HG03520 (cell line): ENCODE data around the gene SUN3.
"Not testable (repeated sequence)": the region's sequence is repeated elsewhere in the genome, so short reads cannot be mapped to it uniquely, and the experiment has no call there.

Source experiments
- ATAC-seq: cut with Tn5 transposase; IDR thresholded peaks from one replicate; pipeline ENCODE4 v1.9.1; 2021; ENCODE audit warnings: mild to moderate bottlenecking, moderate library complexity; ENCODE audit not compliant: unreplicated experiment

The SUN3 gene

DNA sequence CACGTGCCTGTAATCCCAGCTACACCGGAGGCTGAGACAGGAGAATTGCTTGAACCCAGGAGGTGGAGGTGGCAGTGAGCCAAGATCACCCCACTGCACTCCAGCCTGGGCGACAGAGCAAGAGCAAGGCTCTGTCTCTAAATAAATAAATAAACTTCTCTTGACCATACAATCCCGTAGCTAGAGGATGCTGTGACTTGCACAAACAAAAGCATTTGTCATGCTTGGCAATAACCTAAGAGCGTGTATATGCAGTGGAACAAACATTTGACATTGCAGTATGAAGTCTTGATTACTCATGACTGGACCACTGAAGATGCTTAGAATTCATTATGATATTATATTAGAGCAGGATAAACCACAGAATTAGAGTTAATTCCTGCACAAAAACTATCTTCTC lies 5.0 kb upstream of the SUN3 start:
- ATAC-seq, result no peak

- ATAC-seq, result no peak
Measured at GRCh38 chr7:48031111-48031510, 2.2 kb upstream of the SUN3 start.

DNA sequence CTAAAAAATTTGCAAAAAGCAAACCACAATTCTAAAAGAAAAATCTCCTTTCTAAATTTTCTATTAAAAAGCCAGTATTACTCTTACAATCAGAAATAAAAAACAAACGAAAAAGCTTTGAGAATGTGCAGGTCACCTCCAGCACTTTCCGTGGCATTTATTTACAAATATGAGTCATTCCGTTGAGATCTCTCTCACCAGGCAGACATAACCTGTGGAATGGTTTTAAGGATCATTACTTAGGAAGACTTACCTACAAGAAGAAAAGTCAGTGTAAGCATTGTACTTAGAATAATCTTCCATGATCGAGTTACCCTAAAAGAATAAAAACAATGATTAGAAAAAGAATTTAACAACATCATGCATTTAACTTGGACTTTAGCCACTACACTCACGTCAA lies 3.3 kb downstream of the SUN3 start:
- ATAC-seq, result no peak

DNA sequence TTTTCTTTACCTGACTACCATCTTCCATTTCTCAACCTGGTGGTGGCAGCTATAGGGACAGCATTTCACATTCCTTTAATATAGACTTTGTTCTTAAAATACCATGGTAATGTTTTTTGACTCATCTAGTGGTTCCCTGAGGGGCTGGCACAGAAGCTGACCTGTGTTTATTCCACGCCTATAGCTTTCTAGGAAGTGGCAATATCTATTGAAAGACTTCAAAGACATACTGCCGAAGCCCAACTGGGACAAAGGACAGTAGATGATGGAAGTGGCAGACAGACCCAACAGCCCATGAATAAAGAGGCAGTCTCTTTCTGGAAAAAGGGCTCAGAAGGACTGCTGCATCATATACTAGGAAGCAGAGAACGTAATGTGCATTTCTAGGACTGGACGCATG lies 11.2 kb downstream of the SUN3 start:
- ATAC-seq, result no peak

DNA sequence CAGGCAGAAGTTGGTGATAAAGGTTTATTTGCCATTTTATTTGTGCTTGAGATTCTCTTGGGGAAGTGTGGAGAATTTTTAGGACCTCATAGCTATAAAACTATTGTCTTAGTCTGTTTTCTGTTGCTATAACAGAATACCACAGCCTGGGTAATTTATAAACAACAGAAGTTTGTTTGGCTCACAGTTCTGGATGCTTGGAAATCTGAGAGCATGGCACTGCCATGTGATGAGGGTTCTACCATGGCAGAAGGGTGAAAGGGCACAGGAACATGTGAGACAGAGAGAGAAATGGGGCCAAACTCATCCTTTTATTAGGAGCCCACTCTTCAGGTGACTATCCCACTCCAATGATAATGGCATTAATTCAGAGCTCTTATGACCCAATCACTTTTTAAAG lies 12.3 kb downstream of the SUN3 start:
- no peak for ATAC-seq

DNA sequence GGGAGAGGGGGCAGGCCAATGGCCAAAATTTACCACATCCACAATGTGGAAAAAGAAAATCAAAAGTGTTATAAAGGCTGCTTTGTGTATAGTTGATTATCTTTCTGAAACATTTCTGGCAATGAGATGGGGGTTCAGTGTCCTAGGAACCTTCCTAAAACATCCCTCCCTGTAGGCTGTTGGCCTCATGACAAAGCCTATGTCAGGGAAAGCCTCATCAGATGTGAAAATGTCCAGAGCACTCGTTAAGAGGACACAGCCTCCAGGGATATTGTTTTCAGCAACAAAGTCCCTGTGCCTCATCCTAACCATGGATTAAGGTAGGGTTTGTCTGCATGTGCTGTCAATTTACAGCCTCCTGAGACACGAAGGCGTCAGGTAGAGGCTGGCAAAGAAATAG lies 17.0 kb downstream of the SUN3 start:
- no peak for ATAC-seq

- ATAC-seq, result no peak
Measured at GRCh38 chr7:48011323-48011722, 17.6 kb downstream of the SUN3 start.

DNA sequence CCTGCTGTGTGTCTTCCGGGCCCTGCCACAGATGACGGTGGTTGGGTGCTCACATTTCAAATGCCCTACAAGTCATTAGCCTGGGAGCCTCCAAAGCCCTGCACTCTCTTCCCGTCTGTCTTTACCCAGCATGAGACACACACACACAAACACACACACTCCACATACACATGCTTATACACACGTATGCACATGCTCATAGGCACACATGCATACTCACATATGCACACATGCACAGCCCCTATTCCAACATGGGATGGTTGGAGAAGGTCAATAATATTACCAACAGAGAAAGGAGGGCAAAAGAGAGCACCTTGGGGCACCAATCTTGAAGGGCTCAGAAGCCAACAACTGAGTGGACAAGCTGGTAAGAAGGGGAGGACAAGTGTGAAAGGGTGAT lies 19.0 kb downstream of the SUN3 start:
- no peak for ATAC-seq

GRCh38 chr7:48009257-48009656 lies 19.6 kb downstream of the SUN3 start:
- no peak for ATAC-seq

DNA sequence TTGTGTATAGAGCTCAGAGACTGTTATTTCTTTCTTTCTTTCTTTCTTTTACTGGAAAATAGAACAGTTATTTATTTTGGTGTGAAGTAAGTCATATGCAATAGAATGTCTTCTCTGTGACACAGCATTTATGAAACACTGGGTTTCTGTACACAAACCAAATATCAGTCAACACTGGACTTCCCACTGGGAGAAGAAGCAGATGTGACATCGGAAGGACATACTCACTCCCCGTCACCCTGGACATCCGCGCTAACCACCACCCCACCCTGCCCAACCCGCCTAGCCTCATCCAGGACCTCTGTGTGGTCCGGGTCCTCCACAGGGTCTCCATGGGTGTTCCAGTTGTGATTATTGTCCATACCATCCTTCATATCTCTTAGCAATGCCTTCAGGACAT lies 22.0 kb downstream of the SUN3 start:
- no peak for ATAC-seq

DNA sequence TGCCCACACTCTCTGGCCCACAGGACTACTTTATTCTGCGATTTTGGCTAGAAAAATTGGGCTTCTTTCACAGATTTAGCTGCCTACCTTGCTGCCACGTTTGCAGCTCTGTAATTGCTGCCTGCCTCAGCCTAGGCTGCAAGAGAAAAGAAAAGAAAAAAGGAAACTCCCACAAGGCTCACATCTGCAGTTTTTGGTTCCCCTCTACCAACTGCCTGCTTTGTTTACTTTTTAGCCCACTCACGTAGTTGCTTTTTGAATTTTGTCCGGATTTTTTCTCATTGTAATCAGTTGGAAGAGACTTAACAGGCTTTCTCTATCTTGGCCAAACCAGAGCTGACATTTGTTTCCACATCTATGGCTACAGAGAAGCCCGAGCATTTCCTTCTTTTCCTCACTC lies 24.3 kb downstream of the SUN3 start:
- ATAC-seq, result peak; percentile 73

GRCh38 chr7:48004032-48004431 lies 24.9 kb downstream of the SUN3 start:
- ATAC-seq, result no peak

DNA sequence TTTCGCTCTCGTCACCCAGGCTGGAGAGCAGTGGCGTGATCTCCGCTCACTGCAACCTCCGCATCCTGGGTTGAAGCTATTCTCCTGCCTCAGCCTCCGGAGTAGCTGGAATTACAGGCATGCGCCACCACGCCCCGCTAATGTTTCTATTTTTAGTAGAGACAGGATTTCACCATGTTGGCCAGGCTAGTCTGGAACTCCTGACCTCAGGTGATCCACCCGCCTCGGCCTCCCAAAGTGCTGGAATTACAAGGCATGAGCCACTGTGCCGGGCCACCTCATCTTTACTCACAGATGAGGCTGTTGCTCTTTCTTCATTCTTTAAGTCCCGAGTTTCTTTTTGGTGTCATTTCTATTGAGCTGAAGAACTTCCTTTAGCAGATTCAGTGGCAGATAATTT lies 28.7 kb downstream of the SUN3 start:
- not testable (repeated sequence) for ATAC-seq

DNA sequence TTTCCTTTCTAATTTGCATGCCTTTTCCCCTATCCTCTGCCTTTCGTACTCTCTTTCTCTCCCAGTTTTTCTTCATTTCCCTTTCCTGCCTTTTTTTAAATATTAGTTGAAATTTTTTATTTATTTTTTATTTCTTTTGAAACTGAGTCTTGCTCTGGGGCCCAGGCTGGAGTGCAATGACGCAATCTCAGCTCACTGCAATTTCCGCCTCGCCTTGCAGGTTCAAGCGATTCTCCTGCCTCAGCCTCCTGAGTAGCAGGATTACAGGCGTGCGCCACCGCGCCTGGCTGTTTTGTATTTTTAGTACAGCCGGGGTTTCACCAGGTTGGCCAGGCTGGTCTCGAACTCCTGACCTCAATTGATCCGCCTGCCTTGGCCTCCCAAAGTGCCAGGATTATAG lies 29.5 kb downstream of the SUN3 start:
- no peak for ATAC-seq

GRCh38 chr7:47992446-47992845 lies 36.5 kb downstream of the SUN3 start:
- no peak for ATAC-seq

DNA sequence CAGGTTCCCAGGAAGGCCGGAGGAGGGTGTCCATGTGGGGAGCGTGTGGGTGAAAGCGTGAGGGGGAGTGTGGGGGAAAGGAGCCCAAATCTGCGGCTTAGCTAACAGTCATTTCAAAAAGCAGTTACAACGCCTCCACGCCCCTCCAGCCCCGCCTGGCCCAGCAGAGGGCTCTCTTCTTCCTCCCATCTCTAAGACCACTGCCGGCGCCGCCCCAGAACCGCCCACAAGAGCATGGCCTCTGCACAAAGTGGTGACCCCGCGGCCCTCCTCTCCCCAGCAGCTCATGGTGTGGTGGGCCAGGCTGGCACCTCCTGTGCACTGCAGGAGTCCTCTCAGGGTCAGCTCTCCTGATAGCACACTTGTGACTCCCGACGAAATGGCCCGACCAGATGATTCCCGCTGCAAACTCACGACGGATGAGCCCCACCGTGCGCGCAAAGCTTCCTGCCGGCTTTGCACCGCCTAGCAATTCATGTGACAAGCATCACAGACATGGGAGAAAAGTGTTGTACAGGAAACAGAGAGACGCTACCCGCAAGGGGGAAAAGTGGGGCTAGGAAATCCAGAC lies 37.1 kb downstream of the SUN3 start:
- peak; percentile 99 for ATAC-seq

DNA sequence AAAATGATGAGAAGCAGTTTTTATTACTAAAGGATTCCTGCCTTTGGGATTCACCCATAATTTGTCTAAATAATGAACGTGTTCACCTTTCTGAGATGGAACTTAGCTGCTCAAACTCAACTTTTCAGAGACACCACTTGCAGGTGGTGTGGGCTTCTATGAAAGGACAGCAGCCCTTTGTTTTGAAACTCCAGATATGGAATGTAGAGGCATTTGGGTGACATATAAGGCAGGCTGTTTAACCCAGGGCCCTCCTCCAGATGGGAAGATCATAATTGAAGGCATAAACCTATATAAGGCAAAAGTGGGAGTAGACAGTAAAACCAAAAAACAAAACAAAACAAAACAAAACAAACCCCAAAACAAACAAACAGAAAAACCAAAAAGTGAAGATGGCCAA lies 37.6 kb downstream of the SUN3 start:
- ATAC-seq, result no peak

DNA sequence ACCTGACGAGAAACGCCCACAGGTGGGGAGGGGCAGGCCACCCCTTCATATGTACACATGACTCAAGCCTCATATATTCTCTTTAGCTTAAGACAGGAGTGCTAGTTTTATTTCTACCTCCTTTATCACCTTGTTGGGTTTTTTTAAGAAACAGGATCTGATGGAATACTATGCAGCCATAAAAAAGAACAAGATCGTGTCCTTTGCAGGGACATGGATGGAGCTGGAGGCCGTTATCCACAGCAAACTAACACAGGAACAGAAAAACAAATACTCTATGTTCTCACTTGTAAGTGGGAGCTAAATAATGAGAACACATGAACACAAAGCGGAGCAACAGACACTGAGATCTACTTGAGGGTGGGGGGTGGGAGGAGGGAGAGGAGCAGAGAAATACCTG lies 38.3 kb downstream of the SUN3 start:
- no peak for ATAC-seq

- ATAC-seq, result not testable (repeated sequence)
Measured at GRCh38 chr7:47989607-47990400, 39.1 kb downstream of the SUN3 start.

- no peak for ATAC-seq
Measured at GRCh38 chr7:47988496-47989386, 40.2 kb downstream of the SUN3 start.

GRCh38 chr7:47982610-47983009 lies 46.3 kb downstream of the SUN3 start:
- no peak for ATAC-seq

GRCh38 chr7:47980648-47981047 lies 48.3 kb downstream of the SUN3 start:
- not testable (repeated sequence) for ATAC-seq
